GM13976 (cell line): ENCODE data around the gene ZNF672.
"Not testable (repeated sequence)": the region's sequence is repeated elsewhere in the genome, so short reads cannot be mapped to it uniquely, and the experiment has no call there.

ENCODE experiments used
- DNase-seq: peaks from one replicate; pipeline ENCODE4 v3.0.0; 2012; ENCODE audit warnings: low spot score
- CTCF ChIP-seq: IDR thresholded peaks from 2 replicates; pipeline ENCODE4 v1.5.1; 2012; ENCODE audit warnings: borderline replicate concordance, mild to moderate bottlenecking; ENCODE audit not compliant: insufficient read depth; ENCODE audit errors: extremely low read depth, missing control alignments, control extremely low read depth
- in situ Hi-C: fragments of 300-500 bp; cut with MboI; formaldehyde crosslinking; loops from one replicate; pipeline ENCODE4 v1.12.0; 2022; ENCODE audit warnings: low sequenced_read_pairs, mixed read lengths, inconsistent platforms; ENCODE audit not compliant: unreplicated experiment

Gene ZNF672

GRCh38 chr1:248886237-248886895, 48.3 kb downstream of the ZNF672 start:
- no peak for TF ChIP-seq CTCF
- in situ Hi-C loops = no loop called here
- DNase-seq = no peak

DNA sequence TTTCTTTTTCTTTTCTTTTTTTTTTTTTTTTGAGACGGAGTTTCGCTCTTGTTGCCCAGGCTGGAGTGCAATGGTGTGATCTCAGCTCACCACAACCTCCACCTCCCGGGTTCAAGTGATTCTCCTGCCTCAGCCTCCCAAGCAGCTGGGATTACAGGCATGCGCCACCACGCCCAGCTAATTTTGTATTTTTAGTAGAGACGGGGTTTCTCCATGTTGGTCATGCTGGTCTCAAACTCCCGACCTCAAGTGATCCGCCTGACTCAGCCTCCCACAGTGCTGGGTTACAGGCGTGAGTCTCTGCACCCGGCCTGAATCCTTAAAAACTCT, 51.9 kb downstream of the ZNF672 start:
- DNase-seq, in situ Hi-C loops: not testable (repeated sequence)

DNA sequence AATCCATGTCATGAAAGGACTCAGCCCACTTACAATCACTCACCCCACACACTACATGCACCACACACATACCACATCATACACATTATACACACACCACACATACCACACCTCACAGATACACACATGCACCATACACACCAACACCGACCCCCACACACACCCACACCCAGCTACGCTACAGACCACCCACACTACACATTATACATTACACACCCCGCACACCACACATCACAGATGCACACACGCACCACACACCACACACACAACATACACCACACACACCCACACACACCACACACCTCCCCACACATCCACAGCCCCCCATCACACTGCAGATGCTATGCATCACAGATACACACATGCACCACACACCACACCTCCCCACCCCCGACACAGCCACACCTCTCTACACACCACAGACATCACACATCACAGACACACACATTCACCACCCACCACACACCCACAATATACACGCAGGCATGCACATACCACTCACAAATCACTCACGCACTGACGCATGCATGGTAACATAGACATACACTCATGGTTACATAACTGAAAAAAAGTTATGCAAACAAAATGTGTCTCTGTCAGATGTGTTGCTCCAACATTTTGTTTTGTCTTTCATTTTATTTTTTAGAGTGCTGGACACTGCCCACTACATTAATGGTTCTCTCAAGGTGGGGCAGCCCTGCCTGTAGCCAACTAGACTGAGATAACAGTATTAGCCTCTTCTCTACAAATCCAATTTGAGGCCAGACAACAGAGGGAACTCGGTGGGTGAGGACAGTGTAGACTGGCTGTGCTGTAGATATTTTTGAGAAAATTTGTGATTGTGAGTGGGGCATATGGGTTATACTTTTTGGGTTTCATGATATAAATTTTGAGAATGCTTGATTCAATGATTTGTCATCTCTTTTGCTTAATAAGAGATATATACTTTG, 52.8 kb downstream of the ZNF672 start:
- in situ Hi-C loops = no loop called here
- no peak for DNase-seq
- TF ChIP-seq CTCF = no peak

GRCh38 chr1:248891758-248892157, 53.7 kb downstream of the ZNF672 start:
- in situ Hi-C loops = no loop called here
- no peak for DNase-seq
- TF ChIP-seq CTCF = no peak

- TF ChIP-seq CTCF = no peak
- in situ Hi-C loops = no loop called here
- DNase-seq = no peak
Measured at GRCh38 chr1:248892590-248892989, 54.6 kb downstream of the ZNF672 start.

DNA sequence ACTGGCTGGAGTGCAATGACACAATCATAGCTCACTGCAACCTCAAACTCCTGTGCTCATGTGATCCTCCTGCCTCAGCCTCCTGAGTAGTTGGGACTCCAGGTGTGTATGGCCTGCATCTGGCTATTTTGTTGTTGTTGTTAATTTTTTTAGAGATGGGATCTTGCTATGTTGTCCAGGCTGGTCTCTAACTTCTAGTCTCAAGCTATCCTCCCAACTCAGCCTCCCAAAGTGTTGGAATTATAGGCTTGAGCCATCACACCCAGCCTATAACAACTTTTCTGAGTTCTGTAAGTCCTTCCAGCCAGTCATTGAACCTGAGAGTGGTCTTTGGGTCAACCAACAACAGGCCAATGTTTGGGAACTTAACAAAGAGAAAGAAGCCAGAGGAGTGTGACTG, 56.8 kb downstream of the ZNF672 start:
- no peak for TF ChIP-seq CTCF
- in situ Hi-C loops = no loop called here
- no peak for DNase-seq

DNA sequence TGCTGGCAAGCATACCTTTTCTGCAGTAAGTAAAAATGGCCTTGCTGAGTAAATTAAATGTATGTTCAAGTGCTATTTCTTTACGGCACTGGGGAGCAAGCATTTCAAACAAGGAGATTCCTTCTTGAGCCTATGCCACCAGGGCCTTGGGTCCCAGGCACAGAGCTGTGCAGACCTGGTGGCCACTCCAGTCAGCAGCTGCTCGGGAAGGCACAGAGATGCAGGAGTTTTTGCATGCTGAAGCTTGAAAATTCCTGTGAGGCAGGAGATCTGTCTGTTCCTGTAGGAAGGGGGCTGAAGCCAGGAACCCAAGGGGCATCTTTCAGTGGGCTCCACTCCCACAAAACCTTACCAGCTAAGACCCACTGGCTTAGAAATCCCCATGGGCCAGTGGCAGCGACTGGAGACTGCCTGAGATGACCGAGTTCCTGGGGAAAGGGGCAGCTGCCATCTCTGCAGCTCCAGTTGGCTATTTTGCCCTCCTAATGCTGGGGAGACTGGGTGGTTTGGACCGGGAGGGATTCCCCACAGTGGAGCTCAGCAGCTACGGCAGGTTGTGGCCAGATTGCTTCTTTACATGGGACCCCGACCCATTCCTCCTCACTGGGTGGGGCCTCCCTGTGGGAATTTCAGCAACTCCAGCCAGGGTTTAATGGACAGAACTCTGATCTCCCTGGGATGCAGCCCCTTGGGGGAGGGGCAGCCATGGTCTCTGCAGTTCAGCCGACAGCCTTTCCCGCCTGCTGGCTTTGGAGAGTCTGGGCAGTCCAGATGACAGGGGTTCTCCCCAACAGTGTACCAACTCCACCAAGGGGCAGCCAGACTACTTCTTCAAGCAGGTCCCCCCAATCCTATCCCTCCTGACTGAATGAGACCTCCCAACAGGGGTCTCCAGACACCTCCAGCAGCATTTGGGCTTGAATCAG, 59.7 kb downstream of the ZNF672 start:
- DNase-seq = no peak
- no peak for TF ChIP-seq CTCF
- in situ Hi-C loops = no loop called here
